ENCODE results near the gene CTNS. TPM values are rescaled to one million over a fixed set of nuclear protein-coding genes. Genes with fewer than 3 reads are reported as not detected.

CTNS gene
- polyA plus RNA-seq, 10 donors: 7.2 to 11.7 (median 8.6) TPM

- DNase-seq: no peak
Measured at GRCh38 chr17:3621146-3621720, 15.3 kb upstream of the CTNS start.

GRCh38 chr17:3622977-3623594 is 13.5 kb upstream of the CTNS start:
- no peak for DNase-seq

GRCh38 chr17:3626831-3627768 is 9.5 kb upstream of the CTNS start:
- no peak for DNase-seq

GRCh38 chr17:3627769-3628167 is 8.8 kb upstream of the CTNS start:
- no peak for DNase-seq

- no peak for DNase-seq
Measured at GRCh38 chr17:3630781-3631180, 5.8 kb upstream of the CTNS start.

GRCh38 chr17:3632287-3632686 is 4.3 kb upstream of the CTNS start:
- DNase-seq: no peak

GRCh38 chr17:3635474-3636153 is 946 bp upstream of the CTNS start:
- no peak for DNase-seq

- no peak for DNase-seq
Measured at GRCh38 chr17:3636908-3637373, 381 bp downstream of the CTNS start.

GRCh38 chr17:3639981-3640596 is 3.5 kb downstream of the CTNS start:
- no peak for DNase-seq

- DNase-seq: no peak
Measured at GRCh38 chr17:3641014-3641413, 4.5 kb downstream of the CTNS start.

- no peak for DNase-seq
Measured at GRCh38 chr17:3641717-3642486, 5.3 kb downstream of the CTNS start.

- no peak for DNase-seq
Measured at GRCh38 chr17:3643889-3644349, 7.4 kb downstream of the CTNS start.

GRCh38 chr17:3645310-3645709 is 8.8 kb downstream of the CTNS start:
- DNase-seq: no peak

GRCh38 chr17:3647251-3647650 is 10.7 kb downstream of the CTNS start:
- no peak for DNase-seq

GRCh38 chr17:3647769-3648555 is 11.4 kb downstream of the CTNS start:
- peak in 1 of 3 donors; percentile 71 for DNase-seq

- DNase-seq: no peak
Measured at GRCh38 chr17:3655766-3656165, 19.2 kb downstream of the CTNS start.

- no peak for DNase-seq
Measured at GRCh38 chr17:3656353-3656752, 19.8 kb downstream of the CTNS start.

- no peak for DNase-seq
Measured at GRCh38 chr17:3656755-3657587, 20.4 kb downstream of the CTNS start.

- no peak for DNase-seq
Measured at GRCh38 chr17:3657588-3657869, 21.0 kb downstream of the CTNS start.

All from muscle of back (tissue), 11 donors.